ENCODE results near the gene SPACA9. TPM values are rescaled to one million over a fixed set of nuclear protein-coding genes. Genes with fewer than 3 reads are reported as not detected.

SPACA9 gene
- total RNA-seq, 1 experiment from 2014 or later, result 1.3 TPM

DNA sequence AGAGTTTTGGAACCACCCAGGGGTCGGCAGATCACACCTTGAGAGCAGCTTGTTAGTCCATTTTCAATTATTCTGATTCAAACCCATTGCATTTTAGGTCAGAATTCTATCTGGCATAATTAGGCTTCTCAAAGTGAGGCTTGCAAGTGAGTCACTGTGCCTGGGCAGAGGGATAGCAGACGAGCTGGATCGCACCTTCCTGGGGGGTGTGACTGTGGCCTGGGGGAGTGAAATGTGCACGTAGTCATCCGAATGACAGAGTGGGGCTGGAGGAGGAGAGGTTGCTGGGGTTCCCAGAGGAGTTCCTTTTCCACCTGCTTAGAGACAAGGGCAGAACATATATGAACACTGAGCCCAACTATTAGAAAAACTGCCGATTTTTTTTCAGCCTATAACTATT, 31.7 kb downstream of the SPACA9 start:
- Histone ChIP-seq H2AK5ac (ENCODE audit: insufficient read length, low read length) (no peak overlapping the region), H3K23ac (ENCODE audit: insufficient read length, low read depth, low read length) (no peak overlapping the region), H3K9me3 (ENCODE audit: control insufficient read depth, low read depth, low read length) (no peaks in the 10 kb centered on the region), H4K91ac (ENCODE audit: insufficient read length, low read depth, low read length) (no peak overlapping the region), H3K27ac (ENCODE audit: insufficient read length, low read depth, low read length) (no peak overlapping the region), H3T11ph (ENCODE audit: low read length) (no peak overlapping the region), H3K4me1 (ENCODE audit: insufficient read depth, low read length) (no peaks in the 10 kb centered on the region), H3K79me1 (ENCODE audit: insufficient read depth, low read depth, low read length, poor library complexity, severe bottlenecking) (no peaks in the 10 kb centered on the region), H2BK12ac (ENCODE audit: insufficient read length, low read depth, low read length) (no peak overlapping the region), H3K4ac (ENCODE audit: low read depth, low read length) (no peak overlapping the region), H3K23me2 (ENCODE audit: insufficient read length, low read depth, low read length, poor library complexity, severe bottlenecking) (no peaks in the 10 kb centered on the region), H3K79me2 (ENCODE audit: insufficient read depth, low read length) (no peaks in the 10 kb centered on the region), H2AFZ (ENCODE audit: low read length) (no peak overlapping the region), H3K56ac (ENCODE audit: insufficient read length, low read depth, low read length) (no peak overlapping the region), H3K9ac (ENCODE audit: extremely low read depth, insufficient read length, low read length) (no peak overlapping the region), H4K5ac (ENCODE audit: insufficient read length, low read depth, low read length) (no peak overlapping the region), H3K4me2 (ENCODE audit: insufficient read depth, insufficient read length, low read length) (no peak overlapping the region), H2BK20ac (ENCODE audit: low read depth, low read length, poor library complexity, severe bottlenecking) (no peak overlapping the region), H4K8ac (replicated peaks; ENCODE audit: insufficient read length, low read depth, low read length) (no peak overlapping the region), H4K20me1 (ENCODE audit: control insufficient read depth, insufficient read depth, insufficient read length) (no peaks in the 10 kb centered on the region), H3K14ac (ENCODE audit: insufficient read depth, low read length) (no peak overlapping the region), H3K18ac (ENCODE audit: insufficient read length, low read depth, low read length) (no peak overlapping the region), H2BK120ac (ENCODE audit: low read depth, low read length, poor library complexity, severe bottlenecking) (no peak overlapping the region), H3K27me3 (ENCODE audit: insufficient read depth, low read length) (no peaks in the 10 kb centered on the region), H2BK5ac (ENCODE audit: insufficient read length, low read length) (no peak overlapping the region), H2BK15ac (ENCODE audit: low read depth, low read length) (no peak overlapping the region)
- DNase-seq, result no peak
- Mint-ChIP-seq H3K27ac (peak overlapping the region in 1 of 3 experiments; percentile 70; a peak in 1 of 7 replicates), H3K4me3 (no peak overlapping the region), H3K9me3 (no peaks in the 10 kb centered on the region), H3K36me3 (ENCODE audit: insufficient read depth in 1 of 3, low read depth in 3 of 3) (peaks cover 12 to 45% (median 28%) of the 10 kb centered on the region in 3 experiments), H3K4me1 (no peaks in the 10 kb centered on the region), H3K27me3 (ENCODE audit: low read depth) (no peaks in the 10 kb centered on the region)
- TF ChIP-seq, protein P1, sequence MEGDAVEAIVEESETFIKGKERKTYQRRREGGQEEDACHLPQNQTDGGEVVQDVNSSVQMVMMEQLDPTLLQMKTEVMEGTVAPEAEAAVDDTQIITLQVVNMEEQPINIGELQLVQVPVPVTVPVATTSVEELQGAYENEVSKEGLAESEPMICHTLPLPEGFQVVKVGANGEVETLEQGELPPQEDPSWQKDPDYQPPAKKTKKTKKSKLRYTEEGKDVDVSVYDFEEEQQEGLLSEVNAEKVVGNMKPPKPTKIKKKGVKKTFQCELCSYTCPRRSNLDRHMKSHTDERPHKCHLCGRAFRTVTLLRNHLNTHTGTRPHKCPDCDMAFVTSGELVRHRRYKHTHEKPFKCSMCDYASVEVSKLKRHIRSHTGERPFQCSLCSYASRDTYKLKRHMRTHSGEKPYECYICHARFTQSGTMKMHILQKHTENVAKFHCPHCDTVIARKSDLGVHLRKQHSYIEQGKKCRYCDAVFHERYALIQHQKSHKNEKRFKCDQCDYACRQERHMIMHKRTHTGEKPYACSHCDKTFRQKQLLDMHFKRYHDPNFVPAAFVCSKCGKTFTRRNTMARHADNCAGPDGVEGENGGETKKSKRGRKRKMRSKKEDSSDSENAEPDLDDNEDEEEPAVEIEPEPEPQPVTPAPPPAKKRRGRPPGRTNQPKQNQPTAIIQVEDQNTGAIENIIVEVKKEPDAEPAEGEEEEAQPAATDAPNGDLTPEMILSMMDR (conservative IDR thresholded peaks at IDR 0.05), result no peak
- WGBS (ENCODE audit: extremely low coverage, insufficient read length, low lambda C conversion rate), result no CpG with 5 or more reads among the region's 6 CpGs

Measured in H9 (cell line).